ENCODE results near the gene CSRP1. TPM values are rescaled to one million over a fixed set of nuclear protein-coding genes. Genes with fewer than 3 reads are reported as not detected.

The CSRP1 gene
- total and polyA plus RNA-seq, 9 of the 15 experiments (the other 6 are each of a cell fraction or from before 2014, with no cell fraction given), result 6.8 to 39.4 (median 23.7) TPM

- peak in 1 of 2 experiments; percentile 75; a peak in 2 of 4 replicates for TF ChIP-seq ZNF639 (CRISPR knock-in tag; conservative IDR thresholded peaks at IDR 0.05 in 1 of 2, IDR thresholded peaks at IDR 0.05 in 1 of 2)
- peak; percentile 83 for TF ChIP-seq HBP1 (CRISPR knock-in tag; IDR thresholded peaks at IDR 0.05)
- no peak for TF ChIP-seq HDAC3 (IDR thresholded peaks at IDR 0.05; ENCODE audit: borderline replicate concordance, partially characterized antibody)
- TF ChIP-seq MGA (IDR thresholded peaks at IDR 0.05), result peak; percentile 87
- TF ChIP-seq E2F4 (CRISPR knock-in tag; IDR thresholded peaks at IDR 0.05; ENCODE audit: low read depth), result no peak
- TF ChIP-seq TFAP4 (CRISPR knock-in tag; IDR thresholded peaks at IDR 0.05; ENCODE audit: borderline replicate concordance), result peak; percentile 89
- TF ChIP-seq FOSL1 (tag; conservative IDR thresholded peaks at IDR 0.05), result peak; percentile 96
- TF ChIP-seq TRIM24 (IDR thresholded peaks at IDR 0.05), result peak in 1 of 2 experiments; percentile 66; a peak in 1 of 4 replicates
Measured at GRCh38 chr1:201461645-201462441, 45.1 kb downstream of the CSRP1 start (continued).
